ENCODE measurements around the gene GPR107.
"Not testable (repeated sequence)": the region's sequence is repeated elsewhere in the genome, so short reads cannot be mapped to it uniquely, and the experiment has no call there.

The GPR107 gene

DNA sequence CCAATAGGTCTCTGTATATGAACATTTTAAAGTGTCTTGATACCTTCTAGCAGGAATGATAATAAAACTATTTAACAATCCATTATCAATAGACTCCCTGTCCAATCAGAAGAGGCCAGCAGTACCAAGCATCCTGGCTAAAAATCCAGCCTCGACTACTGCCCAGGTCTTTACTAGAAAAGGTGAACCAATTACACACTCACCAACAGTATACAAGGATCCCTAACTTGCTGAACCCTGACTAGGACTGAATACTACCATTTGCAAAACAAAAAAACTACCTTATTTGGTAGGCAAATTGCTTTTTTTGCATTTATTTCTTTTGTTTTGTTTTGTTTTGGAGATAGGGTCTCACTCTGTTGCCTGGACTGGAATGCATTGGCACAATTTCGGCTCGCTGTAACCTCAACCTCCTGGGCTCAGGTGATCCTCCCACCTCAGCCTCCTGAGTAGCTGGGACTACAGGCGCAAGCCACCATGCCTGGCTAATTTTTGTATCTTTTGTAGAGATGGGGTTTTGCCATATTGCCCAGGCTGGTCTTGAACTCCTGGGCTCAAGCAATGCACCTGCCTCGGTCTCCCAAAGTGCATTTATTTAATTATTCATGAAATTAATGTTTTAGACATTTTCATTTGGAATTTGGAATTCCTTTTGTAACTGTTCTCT lies 38.2 kb upstream of the GPR107 start:
- TF ChIP-seq YY1 (IDR thresholded peaks at IDR 0.05; ENCODE audit: insufficient read depth, insufficient read length) (no peak), SUZ12 (IDR thresholded peaks at IDR 0.05; ENCODE audit: extremely low read depth, insufficient read depth, insufficient read length) (no peak), ZNF274 (IDR thresholded peaks at IDR 0.05; ENCODE audit: low read depth, low read length) (no peak)
- Histone ChIP-seq H3K4me3 (ENCODE audit: insufficient read length, low read depth) (no peak overlapping the region), H3K4me1 (ENCODE audit: insufficient read depth, insufficient read length) (no peaks in the 10 kb centered on the region), H3K36me3 (ENCODE audit: insufficient read depth, insufficient read length, low read length) (peaks cover 4% of the 10 kb centered on the region), H3K9me3 (ENCODE audit: insufficient read depth, low read length) (peaks cover 12% of the 10 kb centered on the region), H3K9ac (ENCODE audit: insufficient read length, low read depth) (no peak overlapping the region), H3K27me3 (ENCODE audit: insufficient read depth, insufficient read length) (no peaks in the 10 kb centered on the region)
- no peak for DNase-seq (ENCODE audit: low read depth, low spot score)

DNA sequence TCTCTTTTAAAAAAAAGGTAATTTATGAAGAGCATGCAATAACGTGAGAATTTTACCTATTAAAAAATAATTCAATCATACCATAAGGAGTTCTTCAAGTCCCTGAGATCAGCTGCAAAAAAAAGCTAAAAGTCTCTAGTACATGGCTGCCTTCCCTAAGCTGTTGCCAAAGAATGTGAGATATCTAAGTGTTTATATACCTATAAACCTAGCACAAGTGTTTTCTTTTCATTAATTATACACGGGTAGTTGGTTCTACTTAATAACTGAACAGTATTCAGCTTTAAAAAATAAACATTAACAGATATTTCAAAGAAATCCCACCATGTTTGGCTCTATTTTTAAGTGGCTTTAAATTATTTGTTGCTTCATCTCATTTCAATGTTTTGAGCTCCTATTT lies 36.6 kb upstream of the GPR107 start:
- no peak overlapping the region for H3K4me3 ChIP-seq (ENCODE audit: insufficient read length, low read depth)
- no peak for DNase-seq (ENCODE audit: low read depth, low spot score)
- no peak overlapping the region for H3K9ac ChIP-seq (ENCODE audit: insufficient read length, low read depth)
- H3K27me3 ChIP-seq (ENCODE audit: insufficient read depth, insufficient read length) = no peaks in the 10 kb centered on the region
- peaks cover 4% of the 10 kb centered on the region for H3K36me3 ChIP-seq (ENCODE audit: insufficient read depth, insufficient read length, low read length)
- TF ChIP-seq YY1 (IDR thresholded peaks at IDR 0.05; ENCODE audit: insufficient read depth, insufficient read length) (no peak), SUZ12 (IDR thresholded peaks at IDR 0.05; ENCODE audit: extremely low read depth, insufficient read depth, insufficient read length) (no peak), ZNF274 (IDR thresholded peaks at IDR 0.05; ENCODE audit: low read depth, low read length) (no peak)
- peaks cover 8% of the 10 kb centered on the region; the same call in 1 of the 2 replicates for H3K9me3 ChIP-seq (ENCODE audit: insufficient read depth, low read length)
- no peaks in the 10 kb centered on the region for H3K4me1 ChIP-seq (ENCODE audit: insufficient read depth, insufficient read length)

DNA sequence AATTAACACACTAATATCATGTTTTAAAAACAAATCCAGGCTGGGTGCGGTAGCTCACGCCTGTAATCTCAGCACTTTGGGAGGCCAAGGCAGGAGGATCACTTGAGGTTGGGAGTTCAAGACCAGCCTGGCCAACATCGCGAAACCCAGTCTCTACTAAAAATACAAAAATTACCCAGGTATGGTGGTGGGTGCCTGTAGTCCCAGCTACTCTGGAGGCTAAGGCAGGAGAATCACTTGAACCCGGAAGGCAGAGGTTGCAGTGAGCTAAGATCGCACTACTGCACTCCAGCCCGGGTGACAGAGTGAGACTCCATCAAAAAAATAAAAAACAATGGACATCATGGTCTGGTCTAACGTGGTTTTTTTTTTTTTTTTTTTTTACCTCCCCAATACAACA lies 36.2 kb upstream of the GPR107 start:
- H3K36me3 ChIP-seq (ENCODE audit: insufficient read depth, insufficient read length, low read length); H3K9me3 ChIP-seq (ENCODE audit: insufficient read depth, low read length); H3K4me1 ChIP-seq (ENCODE audit: insufficient read depth, insufficient read length); H3K27me3 ChIP-seq (ENCODE audit: insufficient read depth, insufficient read length); H3K9ac ChIP-seq (ENCODE audit: insufficient read length, low read depth); H3K4me3 ChIP-seq (ENCODE audit: insufficient read length, low read depth); DNase-seq (ENCODE audit: low read depth, low spot score): not testable (repeated sequence)

DNA sequence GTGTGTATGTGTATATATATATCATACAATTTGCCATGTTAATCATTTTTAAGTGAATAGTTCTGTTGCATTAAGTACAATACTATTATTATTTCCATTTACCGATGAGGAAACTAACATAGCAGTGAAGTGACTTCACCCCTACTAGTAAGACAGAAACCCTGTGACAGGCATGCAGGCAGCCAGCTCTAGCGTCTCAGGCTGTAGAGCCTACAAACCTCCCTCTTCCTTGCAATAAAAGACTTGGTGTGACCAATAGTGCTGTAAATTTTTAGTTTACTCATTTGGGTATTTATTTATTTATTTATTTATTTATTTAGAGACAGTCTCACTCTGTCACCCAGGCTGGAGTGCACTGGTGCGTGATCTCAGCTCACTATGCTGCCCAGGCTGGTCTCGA lies 35.4 kb upstream of the GPR107 start:
- H3K9ac ChIP-seq (ENCODE audit: insufficient read length, low read depth) = no peak overlapping the region
- peaks cover 4% of the 10 kb centered on the region for H3K36me3 ChIP-seq (ENCODE audit: insufficient read depth, insufficient read length, low read length)
- H3K27me3 ChIP-seq (ENCODE audit: insufficient read depth, insufficient read length) = no peaks in the 10 kb centered on the region
- DNase-seq (ENCODE audit: low read depth, low spot score) = no peak
- no peak overlapping the region for H3K4me3 ChIP-seq (ENCODE audit: insufficient read length, low read depth)
- H3K9me3 ChIP-seq (ENCODE audit: insufficient read depth, low read length) = peaks cover 7% of the 10 kb centered on the region; the same call in 1 of the 2 replicates
- no peak for TF ChIP-seq SUZ12 (IDR thresholded peaks at IDR 0.05; ENCODE audit: extremely low read depth, insufficient read depth, insufficient read length)
- no peaks in the 10 kb centered on the region for H3K4me1 ChIP-seq (ENCODE audit: insufficient read depth, insufficient read length)

DNA sequence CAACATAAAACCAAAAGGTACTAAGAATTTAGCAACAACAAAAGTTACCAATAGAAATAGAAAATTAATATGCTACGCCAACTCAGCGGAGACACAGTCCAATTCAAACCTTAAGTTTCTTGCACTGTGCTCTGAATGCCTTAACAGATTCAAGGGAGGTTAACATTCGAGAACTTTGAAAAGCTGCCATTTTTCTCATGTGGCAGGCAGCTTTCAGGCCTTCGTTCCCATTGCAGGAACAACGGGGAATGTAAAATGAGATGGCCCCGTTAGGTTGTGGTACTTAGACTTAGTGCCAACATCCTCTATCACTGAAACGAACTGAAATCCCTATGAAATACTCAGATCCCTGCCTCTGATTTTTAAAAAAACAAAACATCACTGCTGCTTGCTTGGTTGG lies 33.1 kb upstream of the GPR107 start:
- no peaks in the 10 kb centered on the region for H3K27me3 ChIP-seq (ENCODE audit: insufficient read depth, insufficient read length)
- H3K4me3 ChIP-seq (ENCODE audit: insufficient read length, low read depth) = no peak overlapping the region
- no peaks in the 10 kb centered on the region for H3K4me1 ChIP-seq (ENCODE audit: insufficient read depth, insufficient read length)
- H3K36me3 ChIP-seq (ENCODE audit: insufficient read depth, insufficient read length, low read length) = peaks cover 4% of the 10 kb centered on the region
- H3K9ac ChIP-seq (ENCODE audit: insufficient read length, low read depth) = no peak overlapping the region
- DNase-seq (ENCODE audit: low read depth, low spot score) = no peak
- H3K9me3 ChIP-seq (ENCODE audit: insufficient read depth, low read length) = peaks cover 7% of the 10 kb centered on the region; the same call in 1 of the 2 replicates
- TF ChIP-seq ZNF274 (IDR thresholded peaks at IDR 0.05; ENCODE audit: low read depth, low read length) = no peak
- no peak for TF ChIP-seq SUZ12 (IDR thresholded peaks at IDR 0.05; ENCODE audit: extremely low read depth, insufficient read depth, insufficient read length)
- TF ChIP-seq YY1 (IDR thresholded peaks at IDR 0.05; ENCODE audit: insufficient read depth, insufficient read length) = no peak

DNA sequence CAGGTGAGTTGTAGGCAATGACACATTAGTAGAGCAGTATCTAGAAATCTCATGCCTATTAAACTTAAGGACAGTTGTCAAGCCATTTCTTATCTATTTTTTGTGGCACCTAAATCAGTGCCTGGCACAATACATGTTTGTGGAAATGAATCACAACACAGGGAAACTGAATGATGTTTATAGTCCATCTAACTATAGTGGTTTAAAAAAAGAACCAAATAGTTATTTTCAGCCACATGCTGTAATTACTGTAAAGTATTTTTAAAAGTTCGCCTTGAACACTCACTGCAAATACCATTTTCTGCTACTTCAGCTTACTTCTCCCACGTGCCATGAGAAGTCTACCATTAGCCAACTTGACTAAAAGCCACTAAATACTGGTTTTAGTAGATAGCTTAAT lies 32.6 kb upstream of the GPR107 start:
- Histone ChIP-seq H3K9ac (ENCODE audit: insufficient read length, low read depth) (no peak overlapping the region), H3K4me3 (ENCODE audit: insufficient read length, low read depth) (no peak overlapping the region), H3K27me3 (ENCODE audit: insufficient read depth, insufficient read length) (no peaks in the 10 kb centered on the region), H3K36me3 (ENCODE audit: insufficient read depth, insufficient read length, low read length) (peaks cover 2% of the 10 kb centered on the region), H3K4me1 (ENCODE audit: insufficient read depth, insufficient read length) (no peaks in the 10 kb centered on the region), H3K9me3 (ENCODE audit: insufficient read depth, low read length) (peaks cover 4% of the 10 kb centered on the region; the same call in 1 of the 2 replicates)
- no peak for TF ChIP-seq SUZ12 (IDR thresholded peaks at IDR 0.05; ENCODE audit: extremely low read depth, insufficient read depth, insufficient read length)
- TF ChIP-seq YY1 (IDR thresholded peaks at IDR 0.05; ENCODE audit: insufficient read depth, insufficient read length) = no peak
- no peak for TF ChIP-seq ZNF274 (IDR thresholded peaks at IDR 0.05; ENCODE audit: low read depth, low read length)
- DNase-seq (ENCODE audit: low read depth, low spot score) = no peak

DNA sequence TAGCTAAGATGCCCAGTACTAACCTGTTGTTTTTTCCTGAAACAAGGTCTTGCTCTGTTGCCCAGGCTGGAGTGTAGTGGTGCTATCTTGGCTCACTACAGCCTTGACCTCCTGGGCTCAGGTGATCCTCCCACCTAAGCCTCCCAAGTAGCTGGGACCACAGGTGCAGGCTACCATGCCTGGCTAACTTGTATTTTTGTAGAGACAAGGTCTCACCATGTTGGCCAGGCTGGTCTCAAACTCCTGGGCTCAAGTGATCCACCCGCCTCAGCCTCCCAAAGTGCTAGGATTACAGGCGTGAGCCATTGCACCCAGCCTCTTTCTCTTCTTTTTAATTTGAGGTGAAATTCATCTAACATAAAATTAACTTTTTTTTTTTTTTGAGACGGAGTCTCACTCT lies 31.9 kb upstream of the GPR107 start:
- H3K4me1 ChIP-seq (ENCODE audit: insufficient read depth, insufficient read length); H3K27me3 ChIP-seq (ENCODE audit: insufficient read depth, insufficient read length); H3K9ac ChIP-seq (ENCODE audit: insufficient read length, low read depth); H3K36me3 ChIP-seq (ENCODE audit: insufficient read depth, insufficient read length, low read length); H3K4me3 ChIP-seq (ENCODE audit: insufficient read length, low read depth); DNase-seq (ENCODE audit: low read depth, low spot score); H3K9me3 ChIP-seq (ENCODE audit: insufficient read depth, low read length): not testable (repeated sequence)

DNA sequence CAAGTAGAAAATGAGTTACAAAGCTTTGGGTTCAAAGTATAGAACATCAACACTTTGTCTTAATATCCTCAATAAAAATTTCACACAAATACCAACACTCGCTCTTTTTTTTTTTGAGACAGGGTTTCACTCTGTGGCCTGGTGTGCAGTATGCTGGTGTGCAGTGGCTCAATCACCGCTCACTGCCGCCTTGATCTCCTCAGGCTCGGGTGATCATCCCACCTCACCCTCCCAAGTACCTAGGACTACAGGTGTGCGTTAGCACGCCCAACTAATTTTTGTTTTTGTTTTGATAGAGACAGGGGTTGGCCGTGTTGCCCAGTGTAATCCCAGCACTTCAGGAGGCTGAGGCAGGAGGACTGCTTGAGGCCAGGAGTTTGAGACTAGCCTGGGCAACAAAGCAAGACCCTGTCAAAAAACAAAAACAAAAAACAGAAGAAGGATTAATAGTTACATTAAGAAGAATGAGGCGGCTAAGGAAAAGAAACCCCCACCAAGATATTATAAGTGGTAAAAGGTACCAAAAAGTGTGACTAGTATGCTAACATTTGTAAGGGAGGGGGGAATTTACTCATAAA lies 31.1 kb upstream of the GPR107 start:
- Histone ChIP-seq H3K4me1 (ENCODE audit: insufficient read depth, insufficient read length) (no peaks in the 10 kb centered on the region), H3K36me3 (ENCODE audit: insufficient read depth, insufficient read length, low read length) (no peaks in the 10 kb centered on the region), H3K27me3 (ENCODE audit: insufficient read depth, insufficient read length) (no peaks in the 10 kb centered on the region), H3K4me3 (ENCODE audit: insufficient read length, low read depth) (no peak overlapping the region), H3K9ac (ENCODE audit: insufficient read length, low read depth) (no peak overlapping the region), H3K9me3 (ENCODE audit: insufficient read depth, low read length) (no peaks in the 10 kb centered on the region)
- DNase-seq (ENCODE audit: low read depth, low spot score) = no peak
- TF ChIP-seq ZNF274 (IDR thresholded peaks at IDR 0.05; ENCODE audit: low read depth, low read length) = no peak
- TF ChIP-seq SUZ12 (IDR thresholded peaks at IDR 0.05; ENCODE audit: extremely low read depth, insufficient read depth, insufficient read length) = no peak
- no peak for TF ChIP-seq YY1 (IDR thresholded peaks at IDR 0.05; ENCODE audit: insufficient read depth, insufficient read length)

All from NT2/D1 (cell line).